ENCODE measurements around the gene ROCK2. TPM values are rescaled to one million over a fixed set of nuclear protein-coding genes. Genes with fewer than 3 reads are reported as not detected.

The ROCK2 gene
- total RNA-seq, 1 experiment from 2014 or later, result 25.9 TPM

DNA sequence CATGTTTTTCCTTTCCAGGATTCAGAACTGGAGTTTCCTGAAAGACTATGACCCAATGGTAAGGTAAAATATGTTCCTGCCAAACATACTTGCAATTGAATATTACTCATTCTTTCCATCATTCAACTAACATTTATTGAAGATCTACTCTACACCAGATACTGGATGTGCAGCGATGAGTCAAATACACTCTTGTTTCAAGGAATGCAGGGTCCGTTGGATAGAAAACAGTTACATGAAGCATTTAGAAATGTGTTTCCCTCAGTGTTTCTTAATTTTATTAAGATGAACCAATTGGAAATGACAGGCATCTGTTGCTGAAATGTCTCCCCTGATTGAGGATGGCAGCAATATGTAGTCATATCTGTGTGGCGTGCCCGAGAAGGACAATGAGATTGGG, 203.9 kb downstream of the ROCK2 start:
- ChIA-PET CTCF (no interaction called here), POLR2A (no interaction called here)
- H3K27me3 Mint-ChIP-seq (ENCODE audit: low read depth), result no peaks in the 10 kb centered on the region
- no peak overlapping the region for H3K4me3 Mint-ChIP-seq
- TF ChIP-seq NFE2L1 (CRISPR knock-in tag; IDR thresholded peaks at IDR 0.05), result no peak
- TF ChIP-seq, protein P1, sequence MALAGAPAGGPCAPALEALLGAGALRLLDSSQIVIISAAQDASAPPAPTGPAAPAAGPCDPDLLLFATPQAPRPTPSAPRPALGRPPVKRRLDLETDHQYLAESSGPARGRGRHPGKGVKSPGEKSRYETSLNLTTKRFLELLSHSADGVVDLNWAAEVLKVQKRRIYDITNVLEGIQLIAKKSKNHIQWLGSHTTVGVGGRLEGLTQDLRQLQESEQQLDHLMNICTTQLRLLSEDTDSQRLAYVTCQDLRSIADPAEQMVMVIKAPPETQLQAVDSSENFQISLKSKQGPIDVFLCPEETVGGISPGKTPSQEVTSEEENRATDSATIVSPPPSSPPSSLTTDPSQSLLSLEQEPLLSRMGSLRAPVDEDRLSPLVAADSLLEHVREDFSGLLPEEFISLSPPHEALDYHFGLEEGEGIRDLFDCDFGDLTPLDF (CRISPR knock-in tag; IDR thresholded peaks at IDR 0.05), result no peak
- no peak for TF ChIP-seq SMAD3 (CRISPR knock-in tag; IDR thresholded peaks at IDR 0.05; ENCODE audit: borderline replicate concordance)
- TF ChIP-seq ZBTB21 (CRISPR knock-in tag; IDR thresholded peaks at IDR 0.05; ENCODE audit: borderline replicate concordance), result no peak
- TF ChIP-seq FOXJ3 (CRISPR knock-in tag; IDR thresholded peaks at IDR 0.05; ENCODE audit: borderline replicate concordance), result no peak
- no peak for TF ChIP-seq ZNF423 (CRISPR knock-in tag; IDR thresholded peaks at IDR 0.05)
- no peaks in the 10 kb centered on the region for H3K36me3 Mint-ChIP-seq
- H3K9me3 Mint-ChIP-seq, result peaks cover 7% of the 10 kb centered on the region
- DNase-seq (ENCODE audit: low spot score) (no peak), ATAC-seq (no peak)
- no peak overlapping the region for H3K27ac Mint-ChIP-seq
- no peaks in the 10 kb centered on the region for H3K4me1 Mint-ChIP-seq

DNA sequence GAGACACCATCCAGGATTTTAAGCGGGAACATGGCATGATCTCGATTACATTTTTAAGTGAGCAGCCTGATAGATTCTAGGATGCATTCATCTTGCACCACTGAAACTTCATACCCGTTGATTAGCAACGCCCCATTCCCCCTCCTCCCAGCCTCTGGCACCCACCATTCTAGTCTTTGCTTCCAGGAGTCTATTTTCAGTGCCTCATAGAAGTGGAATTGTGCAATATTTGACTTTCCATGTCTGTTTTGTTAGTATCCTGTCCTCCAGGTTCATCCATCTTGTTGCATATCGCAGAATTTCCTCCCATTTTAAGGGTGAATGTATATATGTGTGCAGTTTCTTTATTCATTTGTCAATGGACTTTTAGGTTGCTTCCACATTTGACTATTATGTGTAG, 210.1 kb downstream of the ROCK2 start:
- H3K9me3 Mint-ChIP-seq, result no peaks in the 10 kb centered on the region
- H3K27ac Mint-ChIP-seq, result no peak overlapping the region
- DNase-seq (ENCODE audit: low spot score), result no peak
- peaks cover 4% of the 10 kb centered on the region; the same call in 1 of the 2 replicates for H3K27me3 Mint-ChIP-seq (ENCODE audit: low read depth)
- peaks cover 9% of the 10 kb centered on the region for H3K4me1 Mint-ChIP-seq
- no peak overlapping the region for H3K4me3 Mint-ChIP-seq
- ATAC-seq, result no peak
- H3K36me3 Mint-ChIP-seq, result no peaks in the 10 kb centered on the region
- POLR2A ChIA-PET, result interaction anchor here (3.2 kb wide), 1 partner anchor 21 kb away, joined by 10 read pairs; the partner anchor contains the start of gene SLC66A3
- TF ChIP-seq TEAD1 (CRISPR knock-in tag; IDR thresholded peaks at IDR 0.05), result no peak
- peak; percentile 43; the same call in 1 of the 2 replicates for TF ChIP-seq GABPB1 (CRISPR knock-in tag; IDR thresholded peaks at IDR 0.05)
- CTCF ChIA-PET, result interaction anchor here (0.6 to 7.1 kb wide), 14 partner anchors 9 to 455 kb away, joined by 3 to 231 read pairs (median 26); partner anchors contain the start of gene SLC66A3

DNA sequence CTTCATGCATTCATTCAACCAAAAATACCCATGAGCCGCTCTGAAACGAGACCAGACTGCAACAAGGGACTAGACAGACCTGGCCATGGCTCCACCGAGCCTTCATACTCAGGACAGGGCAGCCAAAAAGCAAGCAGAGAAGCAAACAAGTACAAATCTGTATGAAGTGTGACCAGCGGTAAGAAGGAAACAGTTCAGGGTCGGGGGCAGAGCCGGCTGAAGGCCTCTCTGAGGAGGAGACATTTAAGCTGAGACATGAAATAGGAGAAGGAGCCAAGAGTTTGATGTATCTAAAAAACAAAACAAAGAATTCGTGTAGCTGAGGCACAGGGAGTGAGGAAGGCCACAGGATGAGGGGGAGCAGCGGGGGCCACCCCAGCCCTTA, 210.5 kb downstream of the ROCK2 start:
- TF ChIP-seq, protein P2, sequence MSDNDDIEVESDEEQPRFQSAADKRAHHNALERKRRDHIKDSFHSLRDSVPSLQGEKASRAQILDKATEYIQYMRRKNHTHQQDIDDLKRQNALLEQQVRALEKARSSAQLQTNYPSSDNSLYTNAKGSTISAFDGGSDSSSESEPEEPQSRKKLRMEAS (CRISPR knock-in tag; IDR thresholded peaks at IDR 0.05), result no peak
- TF ChIP-seq, protein P3, sequence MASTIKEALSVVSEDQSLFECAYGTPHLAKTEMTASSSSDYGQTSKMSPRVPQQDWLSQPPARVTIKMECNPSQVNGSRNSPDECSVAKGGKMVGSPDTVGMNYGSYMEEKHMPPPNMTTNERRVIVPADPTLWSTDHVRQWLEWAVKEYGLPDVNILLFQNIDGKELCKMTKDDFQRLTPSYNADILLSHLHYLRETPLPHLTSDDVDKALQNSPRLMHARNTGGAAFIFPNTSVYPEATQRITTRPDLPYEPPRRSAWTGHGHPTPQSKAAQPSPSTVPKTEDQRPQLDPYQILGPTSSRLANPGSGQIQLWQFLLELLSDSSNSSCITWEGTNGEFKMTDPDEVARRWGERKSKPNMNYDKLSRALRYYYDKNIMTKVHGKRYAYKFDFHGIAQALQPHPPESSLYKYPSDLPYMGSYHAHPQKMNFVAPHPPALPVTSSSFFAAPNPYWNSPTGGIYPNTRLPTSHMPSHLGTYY (CRISPR knock-in tag; IDR thresholded peaks at IDR 0.05), result no peak
- H3K27ac Mint-ChIP-seq, result peak overlapping the region; percentile 71; the same call in 1 of the 2 replicates

DNA sequence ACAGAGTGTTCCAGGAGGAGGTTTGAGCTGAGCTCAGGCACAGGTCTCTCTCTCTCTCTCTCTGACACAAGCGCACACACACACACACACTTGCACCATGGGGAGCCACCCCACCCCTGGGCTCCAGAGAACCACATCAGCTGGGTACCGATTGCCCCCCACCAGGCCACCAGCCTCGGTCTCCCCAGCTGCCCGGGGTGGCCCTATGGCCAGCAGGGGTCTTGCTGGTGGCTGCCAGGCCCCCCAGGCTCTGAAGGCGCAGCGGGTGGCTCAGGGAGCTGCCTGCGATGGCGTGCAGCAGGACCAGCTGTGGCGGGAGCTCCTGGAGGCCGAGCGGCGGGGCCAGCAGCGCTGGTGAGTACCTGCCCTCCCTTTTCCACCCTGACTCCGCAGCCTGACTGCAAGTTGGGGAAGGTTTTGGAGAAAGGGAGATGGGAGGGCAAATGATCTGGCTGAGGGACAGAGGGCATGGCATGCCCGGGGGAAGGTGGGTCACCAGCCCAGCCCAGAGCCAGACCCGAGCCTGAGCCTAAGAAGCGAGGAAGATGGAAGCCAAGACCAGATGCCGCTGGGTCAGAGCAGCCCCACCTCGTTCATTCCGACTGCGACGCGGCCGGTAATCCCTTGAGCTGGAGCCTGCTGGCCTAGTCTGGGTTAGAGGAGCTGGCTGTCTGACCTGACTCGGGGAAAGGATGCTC, 211.0 kb downstream of the ROCK2 start:
- peak; percentile 37 for DNase-seq (ENCODE audit: low spot score)
- H3K4me3 Mint-ChIP-seq, result peak overlapping the region; percentile 82
- 0 out of 2 replicates have a peak, but pooled peaks have one; percentile 0 for ATAC-seq
- H3K27me3 Mint-ChIP-seq (ENCODE audit: low read depth), result peaks cover 7% of the 10 kb centered on the region
- CTCF ChIA-PET, result interaction anchor here (0.6 to 7.1 kb wide), 68 partner anchors 9 to 509 kb away, joined by 3 to 231 read pairs (median 5); partner anchors contain the start of genes E2F6, GREB1, KCNF1 and NOL10
- H3K36me3 Mint-ChIP-seq, result no peaks in the 10 kb centered on the region
- H3K4me1 Mint-ChIP-seq, result peaks cover 12% of the 10 kb centered on the region
- POLR2A ChIA-PET, result interaction anchor here (0.6 to 3.2 kb wide), 8 partner anchors 22 to 444 kb away, joined by 3 to 10 read pairs (median 4); partner anchors contain the start of genes PDIA6, ROCK2 and SLC66A3
- peak overlapping the region; percentile 71; the same call in 1 of the 2 replicates for H3K27ac Mint-ChIP-seq
- H3K9me3 Mint-ChIP-seq, result no peaks in the 10 kb centered on the region
- TF ChIP-seq, protein P4, sequence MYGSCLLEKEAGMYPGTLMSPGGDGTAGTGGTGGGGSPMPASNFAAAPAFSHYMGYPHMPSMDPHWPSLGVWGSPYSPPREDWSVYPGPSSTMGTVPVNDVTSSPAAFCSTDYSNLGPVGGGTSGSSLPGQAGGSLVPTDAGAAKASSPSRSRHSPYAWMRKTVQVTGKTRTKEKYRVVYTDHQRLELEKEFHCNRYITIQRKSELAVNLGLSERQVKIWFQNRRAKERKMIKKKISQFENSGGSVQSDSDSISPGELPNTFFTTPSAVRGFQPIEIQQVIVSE (CRISPR knock-in tag; IDR thresholded peaks at IDR 0.05; ENCODE audit: borderline replicate concordance), result no peak
- no peak for TF ChIP-seq GRHL2 (CRISPR knock-in tag; IDR thresholded peaks at IDR 0.05; ENCODE audit: insufficient replicate concordance, severe bottlenecking)
- no peak for TF ChIP-seq ESRRA (CRISPR knock-in tag; IDR thresholded peaks at IDR 0.05; ENCODE audit: borderline replicate concordance)
- TF ChIP-seq, protein P5, sequence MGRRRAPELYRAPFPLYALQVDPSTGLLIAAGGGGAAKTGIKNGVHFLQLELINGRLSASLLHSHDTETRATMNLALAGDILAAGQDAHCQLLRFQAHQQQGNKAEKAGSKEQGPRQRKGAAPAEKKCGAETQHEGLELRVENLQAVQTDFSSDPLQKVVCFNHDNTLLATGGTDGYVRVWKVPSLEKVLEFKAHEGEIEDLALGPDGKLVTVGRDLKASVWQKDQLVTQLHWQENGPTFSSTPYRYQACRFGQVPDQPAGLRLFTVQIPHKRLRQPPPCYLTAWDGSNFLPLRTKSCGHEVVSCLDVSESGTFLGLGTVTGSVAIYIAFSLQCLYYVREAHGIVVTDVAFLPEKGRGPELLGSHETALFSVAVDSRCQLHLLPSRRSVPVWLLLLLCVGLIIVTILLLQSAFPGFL (CRISPR knock-in tag; IDR thresholded peaks at IDR 0.05; ENCODE audit: borderline replicate concordance), result no peak
- TF ChIP-seq, protein P6, sequence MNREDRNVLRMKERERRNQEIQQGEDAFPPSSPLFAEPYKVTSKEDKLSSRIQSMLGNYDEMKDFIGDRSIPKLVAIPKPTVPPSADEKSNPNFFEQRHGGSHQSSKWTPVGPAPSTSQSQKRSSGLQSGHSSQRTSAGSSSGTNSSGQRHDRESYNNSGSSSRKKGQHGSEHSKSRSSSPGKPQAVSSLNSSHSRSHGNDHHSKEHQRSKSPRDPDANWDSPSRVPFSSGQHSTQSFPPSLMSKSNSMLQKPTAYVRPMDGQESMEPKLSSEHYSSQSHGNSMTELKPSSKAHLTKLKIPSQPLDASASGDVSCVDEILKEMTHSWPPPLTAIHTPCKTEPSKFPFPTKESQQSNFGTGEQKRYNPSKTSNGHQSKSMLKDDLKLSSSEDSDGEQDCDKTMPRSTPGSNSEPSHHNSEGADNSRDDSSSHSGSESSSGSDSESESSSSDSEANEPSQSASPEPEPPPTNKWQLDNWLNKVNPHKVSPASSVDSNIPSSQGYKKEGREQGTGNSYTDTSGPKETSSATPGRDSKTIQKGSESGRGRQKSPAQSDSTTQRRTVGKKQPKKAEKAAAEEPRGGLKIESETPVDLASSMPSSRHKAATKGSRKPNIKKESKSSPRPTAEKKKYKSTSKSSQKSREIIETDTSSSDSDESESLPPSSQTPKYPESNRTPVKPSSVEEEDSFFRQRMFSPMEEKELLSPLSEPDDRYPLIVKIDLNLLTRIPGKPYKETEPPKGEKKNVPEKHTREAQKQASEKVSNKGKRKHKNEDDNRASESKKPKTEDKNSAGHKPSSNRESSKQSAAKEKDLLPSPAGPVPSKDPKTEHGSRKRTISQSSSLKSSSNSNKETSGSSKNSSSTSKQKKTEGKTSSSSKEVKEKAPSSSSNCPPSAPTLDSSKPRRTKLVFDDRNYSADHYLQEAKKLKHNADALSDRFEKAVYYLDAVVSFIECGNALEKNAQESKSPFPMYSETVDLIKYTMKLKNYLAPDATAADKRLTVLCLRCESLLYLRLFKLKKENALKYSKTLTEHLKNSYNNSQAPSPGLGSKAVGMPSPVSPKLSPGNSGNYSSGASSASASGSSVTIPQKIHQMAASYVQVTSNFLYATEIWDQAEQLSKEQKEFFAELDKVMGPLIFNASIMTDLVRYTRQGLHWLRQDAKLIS (CRISPR knock-in tag; IDR thresholded peaks at IDR 0.05; ENCODE audit: borderline replicate concordance), result no peak
- TF ChIP-seq CREB1 (CRISPR knock-in tag; IDR thresholded peaks at IDR 0.05), result no peak

More for the DNA sequence above, 210.5 kb downstream of the ROCK2 start:
- H3K27me3 Mint-ChIP-seq (ENCODE audit: low read depth), result peaks cover 4% of the 10 kb centered on the region; the same call in 1 of the 2 replicates
- H3K4me1 Mint-ChIP-seq, result peaks cover 9% of the 10 kb centered on the region
- H3K9me3 Mint-ChIP-seq, result no peaks in the 10 kb centered on the region
- ATAC-seq (no peak), DNase-seq (ENCODE audit: low spot score) (no peak)
- H3K4me3 Mint-ChIP-seq, result peak overlapping the region; percentile 48; the same call in 1 of the 2 replicates
- ChIA-PET CTCF (interaction anchor here (0.9 to 7.1 kb wide), 23 partner anchors 9 to 455 kb away, joined by 3 to 231 read pairs (median 8); partner anchors contain the start of genes E2F6, PDIA6 and SLC66A3), POLR2A (interaction anchor here (1.3 to 3.2 kb wide), 2 partner anchors 21 to 210 kb away, joined by 10 read pairs; partner anchors contain the start of genes ROCK2 and SLC66A3)
- H3K36me3 Mint-ChIP-seq, result no peaks in the 10 kb centered on the region

All from WTC11 (cell line).